AG08395 (cell line): ENCODE data around the gene ARHGAP6.
"Not testable (repeated sequence)": the region's sequence is repeated elsewhere in the genome, so short reads cannot be mapped to it uniquely, and the experiment has no call there.

Experiments
- DNase-seq: peaks from one replicate; pipeline ENCODE4 v3.0.0; 2012; ENCODE audit warnings: mixed read lengths, low spot score

The ARHGAP6 gene

DNA sequence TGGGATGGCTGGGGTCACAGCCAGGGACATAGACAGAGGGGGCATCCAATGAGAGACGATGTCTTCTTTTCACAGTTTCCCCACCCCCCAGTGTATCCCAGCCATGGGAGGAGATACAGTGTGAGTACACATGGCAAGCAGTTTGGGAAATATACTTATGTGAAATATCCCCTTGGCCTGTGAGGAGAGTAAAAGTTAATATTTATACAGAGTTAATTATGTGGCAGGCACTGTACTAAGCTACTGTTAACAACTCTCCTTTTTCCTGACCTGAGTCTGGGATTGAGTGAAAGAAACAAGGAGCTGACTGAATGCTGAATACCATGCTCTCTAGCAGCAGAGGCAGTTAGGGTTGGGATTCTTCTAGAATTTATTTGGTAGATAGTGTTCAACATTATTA lies 519.3 kb downstream of the ARHGAP6 start:
- DNase-seq = no peak

DNA sequence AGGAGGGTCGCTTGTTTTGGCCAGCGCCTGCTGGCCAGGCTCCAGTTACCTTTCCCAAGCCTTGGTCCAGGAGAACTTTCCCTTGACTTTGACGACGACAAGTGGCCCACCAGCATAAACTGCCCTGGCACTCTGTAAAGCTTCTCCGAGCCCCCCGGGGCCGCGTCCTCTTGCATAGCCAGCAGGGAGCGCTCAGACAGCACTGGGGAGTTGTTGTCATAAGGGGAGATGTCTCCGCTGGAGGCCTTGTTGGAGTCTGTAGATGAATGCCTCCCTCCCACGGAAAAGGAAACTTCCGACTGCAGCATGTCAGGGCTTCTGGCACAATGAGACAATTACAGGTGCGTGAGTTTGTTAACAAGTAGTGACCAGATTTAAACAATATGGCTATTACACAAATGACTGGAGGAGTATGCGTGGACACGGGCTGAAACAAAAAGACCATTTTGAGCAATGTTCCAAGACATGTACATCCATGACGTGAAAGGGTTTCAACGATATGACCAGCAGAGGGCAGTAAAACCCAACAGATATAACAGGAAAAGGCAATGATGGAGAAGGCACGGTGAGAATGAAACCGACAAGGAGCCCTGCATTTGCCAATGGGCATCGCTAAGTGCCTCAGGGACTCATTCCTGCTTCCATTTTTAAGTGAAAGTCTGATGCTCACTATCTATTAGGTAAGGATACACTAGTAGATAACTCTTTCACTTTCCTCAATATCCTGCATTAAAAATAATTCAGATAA lies 521.6 kb downstream of the ARHGAP6 start:
- peak; percentile 71 for DNase-seq

DNA sequence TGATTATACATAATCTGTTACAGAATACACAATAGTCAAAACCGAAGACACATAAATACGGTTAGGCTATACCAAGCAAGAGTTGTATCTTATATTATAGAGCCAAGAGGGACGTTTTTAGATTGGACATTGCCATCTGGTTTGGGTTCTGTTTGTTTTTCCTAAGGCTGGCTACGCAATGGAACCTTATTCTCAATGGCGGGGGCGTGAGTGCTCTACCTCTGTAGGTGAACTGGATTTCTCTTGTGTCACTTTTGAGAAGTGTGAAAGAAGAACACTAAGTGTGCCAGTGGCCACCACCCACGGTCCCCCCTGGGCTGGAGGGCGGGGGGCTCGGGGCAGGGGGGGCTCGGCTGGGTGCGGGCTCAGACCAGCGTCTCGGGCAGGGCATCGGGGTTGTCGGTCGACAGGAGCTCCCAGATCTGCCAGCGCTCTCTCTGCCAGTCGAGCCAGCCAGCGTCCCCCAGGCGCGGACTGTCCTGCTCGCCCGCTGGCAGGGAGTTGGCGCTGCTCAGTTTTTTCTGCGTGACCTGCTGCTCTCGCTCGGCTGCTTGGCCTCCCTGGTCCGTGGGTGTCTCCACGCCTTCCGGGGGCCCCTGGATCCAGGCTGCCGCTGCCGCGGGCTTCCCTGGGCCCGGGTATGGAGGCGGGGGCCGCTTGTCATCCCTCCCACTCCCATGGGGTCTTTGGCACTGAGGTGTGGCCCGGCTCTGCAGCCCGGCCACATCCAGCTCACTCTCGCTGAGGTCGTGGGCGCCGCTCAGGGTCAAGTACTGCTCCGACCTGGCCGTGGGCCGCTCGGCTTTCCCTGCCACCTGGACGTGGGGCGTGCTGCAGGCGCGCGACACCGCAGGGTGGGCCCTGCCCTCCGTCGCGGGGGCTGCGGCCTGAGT lies 527.0 kb downstream of the ARHGAP6 start:
- DNase-seq = no peak

DNA sequence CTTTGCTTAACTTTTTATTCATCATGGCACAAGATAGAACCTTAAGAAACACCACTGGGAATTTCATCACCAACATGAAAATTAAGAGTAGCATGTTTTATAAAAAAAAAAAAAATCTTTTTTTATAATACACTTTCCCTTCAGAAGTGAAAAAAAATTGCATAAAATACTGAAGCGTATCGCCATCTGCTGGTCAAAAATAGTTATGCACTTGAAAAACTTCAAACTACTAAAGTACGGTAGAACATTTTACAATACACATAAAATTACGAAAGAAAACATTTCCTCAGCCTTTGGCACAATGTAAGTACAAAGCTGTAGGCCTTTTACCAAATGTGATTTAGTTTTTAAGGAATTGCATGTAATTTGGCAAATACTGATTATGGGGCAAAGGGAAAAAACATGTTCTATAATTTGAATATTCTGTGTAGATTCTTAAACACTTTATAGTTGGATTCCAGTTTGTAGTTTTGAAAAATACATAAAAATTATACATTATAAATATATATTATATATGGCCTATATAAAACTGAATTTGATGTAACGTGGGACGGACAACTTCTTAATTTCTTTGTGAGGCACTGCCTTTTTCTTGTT lies 528.1 kb downstream of the ARHGAP6 start:
- peak; percentile 14 for DNase-seq

DNA sequence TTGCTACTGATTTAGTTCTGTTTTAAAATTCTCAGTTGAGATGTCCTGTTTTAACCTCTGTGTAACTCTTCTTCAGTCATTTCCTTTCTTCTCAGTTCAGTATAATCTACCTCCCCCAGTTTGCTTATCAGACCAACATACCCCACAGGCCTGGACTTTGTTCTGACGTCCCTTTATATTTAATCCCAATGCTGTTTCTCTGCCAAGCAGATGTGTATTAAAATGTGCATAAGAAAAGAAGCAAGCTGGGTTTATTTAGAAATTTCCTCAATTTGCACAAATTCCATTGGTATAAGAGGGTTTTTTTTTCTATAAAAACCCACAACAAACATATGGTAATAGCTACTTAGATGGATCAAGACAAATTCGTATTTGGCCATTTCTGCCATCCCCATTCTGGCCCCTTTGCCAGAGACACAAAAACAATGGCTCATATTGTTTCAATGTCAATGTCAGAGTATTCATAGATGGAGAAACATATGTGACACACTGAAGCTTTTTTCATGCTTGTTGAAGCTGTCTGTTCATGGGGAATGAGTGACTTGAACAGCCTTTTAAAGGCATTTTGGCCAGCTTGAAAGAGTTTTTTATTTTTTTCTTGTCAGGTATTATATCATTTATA lies 530.0 kb downstream of the ARHGAP6 start:
- no peak for DNase-seq

DNA sequence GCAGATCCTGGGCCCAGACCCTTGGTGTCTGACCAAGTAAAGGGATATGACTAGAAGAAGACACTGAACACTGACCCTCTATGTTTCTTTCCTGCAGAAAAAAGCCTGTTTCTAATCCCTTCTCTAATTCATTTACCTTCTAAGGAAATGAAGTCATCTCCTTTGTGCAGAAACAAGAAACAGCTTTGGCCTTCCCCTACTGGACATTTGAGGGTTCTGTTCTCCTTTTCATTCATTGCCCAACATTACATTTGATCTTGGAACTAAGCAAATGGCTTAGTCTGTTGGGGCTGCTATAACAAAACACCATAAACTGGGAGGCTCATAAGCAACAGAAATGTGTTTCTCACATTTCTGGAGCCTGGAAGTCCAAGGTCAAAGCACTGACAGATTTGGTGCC lies 534.6 kb downstream of the ARHGAP6 start:
- no peak for DNase-seq

DNA sequence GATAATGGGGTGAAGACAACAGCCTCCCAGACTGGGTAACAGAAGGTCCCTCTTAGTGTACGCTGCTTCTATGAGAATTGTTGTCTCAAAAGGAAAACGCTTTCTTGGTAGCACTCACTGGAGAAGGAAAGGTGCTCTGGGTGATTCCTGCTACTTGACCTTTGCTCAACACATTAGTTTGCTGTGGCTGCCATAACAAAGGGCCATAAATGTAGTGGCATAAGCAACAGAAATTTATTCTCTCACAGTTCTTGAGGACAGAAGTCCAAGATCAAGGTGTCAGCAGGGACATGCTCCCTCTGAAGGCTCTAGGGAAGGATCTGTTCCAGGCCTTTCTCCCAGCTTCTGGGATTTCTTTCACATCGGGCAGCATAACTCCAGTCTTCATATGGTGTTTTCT lies 535.6 kb downstream of the ARHGAP6 start:
- DNase-seq = no peak

DNA sequence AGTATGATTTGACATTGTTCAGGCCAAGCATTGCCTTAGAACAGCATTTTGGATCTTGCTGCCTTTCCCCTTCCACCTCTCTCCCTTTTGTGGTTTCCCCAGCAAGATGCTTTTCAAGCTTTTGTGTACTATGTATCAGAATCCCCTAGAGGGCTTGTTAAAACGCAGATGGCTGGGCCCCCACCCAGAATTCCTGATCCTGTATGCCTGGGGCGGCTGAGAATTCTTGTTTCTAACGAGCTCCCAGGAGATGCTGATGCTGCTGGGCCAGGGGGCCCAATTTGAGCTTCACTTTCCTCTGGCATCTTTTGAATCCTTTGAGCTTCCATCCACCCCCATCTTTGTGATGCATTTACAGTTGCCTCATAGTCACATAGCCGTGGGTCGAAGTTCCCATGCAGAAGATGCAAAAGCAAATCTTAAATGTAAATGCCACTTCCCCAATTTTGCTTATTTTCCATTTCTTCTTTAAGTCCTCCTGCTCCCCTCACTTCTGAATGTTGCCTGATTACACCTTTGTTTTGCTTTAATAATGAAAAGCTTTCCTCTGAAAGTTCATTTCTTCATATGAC lies 536.1 kb downstream of the ARHGAP6 start:
- DNase-seq = no peak

DNA sequence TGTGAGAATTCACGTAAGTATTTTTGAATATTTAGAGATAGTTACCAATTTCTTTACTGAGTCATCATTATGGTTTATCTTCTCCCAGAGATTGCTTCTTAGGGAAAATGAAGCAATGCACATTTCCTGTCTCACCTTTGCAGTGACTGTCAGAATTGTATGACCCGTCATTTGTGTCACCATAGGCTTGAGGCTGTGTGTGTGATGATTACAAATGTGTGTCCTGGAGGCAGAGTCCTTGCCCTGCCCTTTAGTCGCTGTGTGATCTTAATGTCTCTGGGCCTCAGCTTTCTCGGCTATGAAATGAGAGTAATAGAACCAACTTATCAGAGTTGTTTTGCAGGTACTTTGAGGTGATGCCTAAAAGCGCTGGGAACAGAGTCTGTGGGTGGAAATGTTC lies 540.7 kb downstream of the ARHGAP6 start:
- no peak for DNase-seq

DNA sequence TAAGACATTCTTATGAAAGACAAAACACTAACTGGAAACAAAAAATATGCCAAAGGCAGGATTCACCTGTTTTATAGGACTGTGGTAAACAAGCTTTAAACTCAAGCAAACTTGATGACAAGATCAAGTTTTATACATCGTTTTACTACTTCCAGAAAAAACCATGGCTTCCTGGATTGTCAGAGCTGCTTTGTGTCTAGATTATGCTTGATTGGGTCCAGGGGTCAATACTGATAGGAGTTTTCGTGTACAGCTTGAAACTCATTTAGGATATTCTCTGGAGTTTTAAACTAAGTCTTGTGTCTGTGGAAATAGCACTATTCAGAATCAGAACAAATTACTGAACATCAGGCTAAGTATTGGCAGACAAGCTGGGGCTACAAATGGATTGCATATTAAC lies 541.6 kb downstream of the ARHGAP6 start:
- DNase-seq = no peak

DNA sequence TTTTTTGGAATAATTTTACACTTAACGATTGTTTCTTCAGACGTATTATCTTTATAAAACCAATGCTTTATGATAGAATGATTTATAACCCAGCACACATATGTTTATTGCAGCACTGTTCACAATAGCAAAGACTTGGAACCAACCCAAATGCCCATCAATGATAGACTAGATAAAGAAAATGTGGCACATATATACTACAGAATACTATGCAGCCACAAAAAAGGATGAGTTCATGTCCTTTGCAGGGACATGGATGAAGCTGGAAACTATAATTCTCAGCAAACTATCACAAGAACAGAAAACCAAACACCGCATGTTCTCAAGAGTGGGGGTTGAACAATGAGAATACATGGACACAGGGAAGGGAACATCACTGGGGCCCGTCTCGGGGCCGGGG lies 542.6 kb downstream of the ARHGAP6 start:
- DNase-seq = not testable (repeated sequence)

DNA sequence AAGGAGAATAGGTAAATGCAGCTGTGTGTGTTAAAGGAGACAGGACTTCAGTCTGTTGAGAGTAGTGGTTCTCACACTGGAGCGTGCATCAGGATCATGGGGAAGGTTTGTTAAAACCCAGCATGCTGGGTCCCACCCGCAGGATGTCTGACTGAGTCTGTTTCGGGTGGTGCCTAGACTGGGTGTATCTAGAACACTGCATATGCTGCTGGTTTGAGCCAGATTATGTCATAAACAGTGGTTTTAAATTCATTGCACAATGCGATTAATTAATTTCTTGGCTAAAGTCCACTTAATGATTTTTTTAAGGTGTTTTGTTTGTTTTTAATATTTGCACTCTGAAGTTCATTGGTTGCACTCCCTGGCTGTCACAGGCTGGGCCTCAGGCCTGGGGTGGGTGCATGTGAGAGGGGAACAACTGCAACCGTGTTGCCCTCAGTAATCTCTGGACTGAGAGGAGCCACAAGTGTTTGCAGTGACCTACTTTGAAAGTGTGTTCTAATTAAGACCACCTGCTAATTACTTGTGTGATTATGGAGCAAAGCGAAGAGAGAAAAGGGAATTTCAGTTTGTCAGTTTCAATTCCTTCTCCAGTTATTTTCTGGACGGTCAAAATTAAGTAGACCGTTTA lies 546.3 kb downstream of the ARHGAP6 start:
- no peak for DNase-seq

DNA sequence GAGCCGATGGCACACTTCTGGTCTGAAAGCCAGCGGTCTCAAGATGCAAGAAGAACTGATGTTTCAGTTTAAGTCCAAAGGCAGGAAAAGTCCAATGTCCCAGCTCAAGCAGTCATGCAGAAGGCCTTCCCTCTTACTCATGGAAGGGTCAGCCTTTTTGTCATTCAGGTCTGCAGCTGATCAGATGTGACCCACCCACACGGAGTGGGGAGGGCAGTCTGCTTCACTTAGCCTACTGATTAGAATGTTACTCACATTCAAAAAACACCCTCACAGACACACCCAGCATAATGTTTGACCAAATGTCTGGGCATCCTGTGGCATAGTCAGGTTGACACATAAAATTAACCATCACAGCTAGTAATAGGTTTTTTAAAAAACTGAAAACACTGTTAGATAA lies 548.0 kb downstream of the ARHGAP6 start:
- DNase-seq = no peak

DNA sequence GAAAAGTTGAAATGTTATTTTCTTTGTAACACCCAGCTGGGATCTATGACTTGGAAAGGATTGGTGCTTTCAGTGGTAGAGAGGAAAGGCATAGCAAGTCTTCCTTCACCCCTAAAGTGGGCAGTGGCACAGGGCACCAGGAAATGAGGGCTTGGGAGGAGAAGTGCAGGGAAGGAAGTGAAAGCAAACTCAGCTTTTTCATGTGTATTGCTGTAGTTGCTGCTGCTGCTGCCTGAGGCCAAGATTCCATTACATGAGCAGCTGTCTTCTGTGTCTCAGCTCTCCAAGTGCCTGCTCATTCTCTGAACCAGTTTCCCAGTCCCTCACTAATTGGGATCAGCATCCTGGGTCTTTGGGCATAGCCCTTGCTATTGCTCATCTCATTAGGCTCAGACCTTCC lies 552.0 kb downstream of the ARHGAP6 start:
- no peak for DNase-seq

DNA sequence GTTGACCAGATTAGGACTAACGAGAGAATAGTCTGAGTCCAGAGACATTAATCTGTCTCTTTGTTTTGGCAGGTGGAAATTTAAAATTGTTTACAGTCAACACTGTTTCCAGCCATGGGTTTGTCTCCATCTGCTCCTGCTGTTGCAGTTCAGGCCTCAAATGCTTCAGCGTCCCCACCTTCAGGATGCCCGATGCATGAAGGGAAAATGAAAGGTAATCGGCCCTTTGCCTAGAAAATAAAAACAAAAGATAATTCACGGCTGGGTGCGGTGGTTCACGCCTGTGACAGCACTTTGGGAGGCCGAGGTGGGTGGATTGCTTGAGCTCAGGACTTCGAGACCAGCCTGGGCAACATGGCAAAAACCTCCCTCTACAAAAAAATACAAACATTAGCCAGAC lies 553.8 kb downstream of the ARHGAP6 start:
- DNase-seq = no peak

DNA sequence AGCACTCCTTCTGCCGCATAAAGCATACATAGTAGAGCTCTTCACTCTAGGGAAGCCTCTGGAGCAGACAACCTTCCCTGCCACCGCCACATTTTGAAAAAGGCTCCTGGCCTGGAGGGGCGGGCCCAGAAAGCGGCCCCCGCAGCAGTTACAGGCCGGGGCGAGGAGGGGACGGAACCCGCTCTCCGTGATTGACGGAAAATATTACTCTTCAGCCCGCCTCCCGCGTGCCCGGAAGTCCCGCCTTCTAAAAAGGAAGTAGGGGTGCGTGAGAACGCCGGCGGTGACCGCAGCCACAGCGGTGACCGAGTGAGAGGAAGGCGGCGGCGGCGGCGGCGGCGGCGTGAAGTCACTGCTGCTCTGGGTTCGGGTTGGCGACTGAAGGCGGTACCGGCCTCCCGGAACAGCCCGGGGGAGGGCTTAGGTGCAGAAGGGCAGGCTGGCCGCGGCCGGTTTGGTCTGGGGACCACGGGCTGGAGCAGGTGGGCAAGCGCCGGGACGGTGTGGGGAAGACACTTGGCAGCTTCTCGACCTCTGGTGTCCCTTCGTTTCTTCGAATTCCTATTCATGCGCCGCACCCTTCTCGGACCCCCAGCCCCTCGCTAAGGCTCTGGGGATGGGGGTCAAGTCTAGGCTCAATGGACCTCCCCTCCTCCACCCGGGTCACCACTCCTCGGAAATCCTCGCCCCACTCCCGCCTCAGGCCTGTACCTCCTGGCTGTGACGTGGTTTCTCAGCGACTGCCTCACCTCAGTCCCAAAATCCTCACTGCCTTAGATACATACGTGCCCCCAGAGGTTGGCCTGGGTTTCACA lies 554.5 kb downstream of the ARHGAP6 start, which contains the start of gene HCCS:
Gene HCCS, plus strand, starts transcription at position 296 of the 815 bp plus-strand sequence. CDS start 729 bp downstream, outside the sequence.
- DNase-seq = peak; percentile 88

DNA sequence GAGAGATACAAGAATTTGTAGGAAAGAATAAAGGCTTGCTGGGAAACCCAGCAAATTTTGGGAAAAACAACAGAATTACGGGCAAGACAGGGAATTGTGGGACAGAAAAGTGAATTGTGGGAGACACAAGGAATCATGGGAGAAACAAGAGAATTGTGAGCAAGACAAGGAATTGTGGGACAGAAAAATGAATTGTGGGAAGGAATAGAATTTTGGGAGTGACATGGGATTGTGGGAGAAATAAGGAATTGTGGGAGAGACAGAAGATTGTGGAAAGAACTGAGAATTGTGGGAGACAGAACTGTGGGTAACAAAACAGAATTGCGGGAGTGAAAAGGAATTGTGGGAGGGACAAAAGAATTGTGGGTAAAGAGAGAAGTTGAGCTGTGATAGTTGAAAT lies 555.8 kb downstream of the ARHGAP6 start:
- no peak for DNase-seq

DNA sequence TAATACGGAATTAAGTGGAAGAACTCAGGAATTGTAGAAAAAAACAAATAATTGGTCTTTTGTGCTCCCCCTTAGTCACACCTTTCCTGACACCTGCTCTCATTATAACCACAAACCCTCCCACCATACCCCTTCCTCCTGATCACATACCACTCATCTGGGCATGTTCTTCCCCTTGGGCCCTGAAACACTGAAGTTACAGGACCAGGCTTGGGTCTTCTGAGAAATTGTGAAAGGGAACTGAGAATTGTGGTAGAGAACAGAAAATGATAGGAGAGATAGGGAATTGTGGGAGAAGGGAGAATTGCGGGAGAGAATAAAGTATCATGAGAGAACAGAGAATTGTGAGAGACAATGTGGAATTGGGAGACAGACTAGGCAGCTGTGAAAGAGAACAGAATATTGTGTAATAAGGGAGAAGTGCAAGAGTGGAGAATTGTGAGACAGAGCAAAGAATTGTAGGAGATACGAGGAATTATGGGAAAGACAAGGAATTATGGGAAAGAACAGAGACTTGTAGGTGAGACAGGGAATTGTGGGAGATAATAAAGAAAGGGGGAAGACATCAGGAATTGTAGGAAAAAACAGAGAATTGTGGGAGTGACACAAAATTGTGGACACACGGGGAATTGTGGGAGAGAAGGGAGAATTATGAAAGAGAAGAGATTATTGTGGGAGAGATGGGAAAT lies 557.3 kb downstream of the ARHGAP6 start:
- DNase-seq = no peak

DNA sequence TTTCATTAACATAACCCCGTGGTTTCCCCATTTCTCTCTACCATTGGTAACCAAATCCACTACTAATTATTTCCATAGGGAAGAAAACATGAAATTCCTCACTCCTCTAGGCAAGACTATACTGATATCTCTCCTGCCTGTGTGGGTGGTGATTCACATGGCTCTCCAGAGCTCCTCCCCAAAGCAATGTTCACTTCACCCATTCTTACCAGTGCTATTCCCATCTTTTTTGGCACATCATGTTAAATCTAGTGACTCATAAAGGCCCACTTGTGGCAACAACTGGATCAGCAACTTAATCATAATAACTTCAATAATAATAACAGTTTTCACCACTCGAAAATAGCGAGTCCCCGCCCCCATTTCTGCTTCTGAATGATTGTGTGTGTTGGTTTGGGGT lies 560.6 kb downstream of the ARHGAP6 start:
- DNase-seq = peak; percentile 6

DNA sequence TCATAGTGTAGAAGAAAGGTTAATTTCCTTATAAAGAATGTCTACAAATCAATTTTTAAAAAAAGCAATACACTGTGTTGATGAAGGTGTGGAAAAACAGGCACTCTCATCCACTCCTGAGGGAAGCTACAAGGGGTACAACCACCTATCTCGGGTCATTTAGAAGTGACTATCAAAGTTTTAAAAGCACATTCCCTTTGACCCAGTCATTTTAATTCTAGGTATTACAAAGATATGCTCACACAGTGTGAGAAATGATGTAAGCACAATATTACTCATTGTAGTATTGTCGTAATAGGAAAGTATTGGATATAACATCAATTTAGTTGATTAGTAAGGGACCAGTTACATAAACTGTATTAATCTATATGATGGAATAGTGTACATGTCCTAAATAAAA lies 562.0 kb downstream of the ARHGAP6 start:
- DNase-seq = no peak
